ENCODE data around the gene ABTB1. TPM values are rescaled to one million over a fixed set of nuclear protein-coding genes. Genes with fewer than 3 reads are reported as not detected.

The ABTB1 gene
- 10 to 100 TPM; 25.3 to 50.3 (median 35.8) TPM for total RNA-seq

GRCh38 chr3:127672429-127673190, at the start of gene ABTB1:
Gene ABTB1, plus strand, starts transcription at chr3:127672952. Its CDS starts 74 bp downstream, at chr3:127673026.
- peak within 1 kb of the TSS; percentile 82 to 99 for H3K4me3 ChIP-seq

GRCh38 chr3:127624063-127624462, 48.7 kb upstream of the ABTB1 start:
- Histone ChIP-seq H3K36me3 (peaks cover 0 to 31% of the 10 kb centered on the region in 2 donors), H3K27ac (no peak overlapping the region), H3K4me3 (no peak overlapping the region), H3K9me3 (no peaks in the 10 kb centered on the region), H3K4me1 (peaks cover 0 to 3% (median 0%) of the 10 kb centered on the region in 3 donors), H3K27me3 (no peaks in the 10 kb centered on the region)
- no peak for TF ChIP-seq EP300 (IDR thresholded peaks at IDR 0.05)
- TF ChIP-seq CTCF (IDR thresholded peaks at IDR 0.05), result no peak
- no peak for TF ChIP-seq POLR2A (IDR thresholded peaks at IDR 0.05)
- TF ChIP-seq POLR2AphosphoS5 (IDR thresholded peaks at IDR 0.05), result no peak
- no peak for ATAC-seq
- WGBS, 2 donors (ENCODE audit: low coverage in 1 of 2), result 84 to 85% methylated on average over 5 of the region's 5 CpGs

More at GRCh38 chr3:127672429-127673190, at the start of gene ABTB1:
- Histone ChIP-seq H3K9me3 (no peaks in the 10 kb centered on the region), H3K27me3 (no peaks in the 10 kb centered on the region), H3K4me1 (peaks cover 2 to 51% (median 17%) of the 10 kb centered on the region in 3 donors), H3K27ac (peak within 1 kb of the TSS; percentile 73 to 93 (median 90)), H3K36me3 (peaks cover 0 to 28% of the 10 kb centered on the region in 2 donors)
- TF ChIP-seq POLR2AphosphoS5 (IDR thresholded peaks at IDR 0.05) (peak; percentile 92), EP300 (IDR thresholded peaks at IDR 0.05) (no peak), POLR2A (IDR thresholded peaks at IDR 0.05) (peak; percentile 71 to 80)
- no CpG with 5 or more reads among the region's 102 CpGs for WGBS, 2 donors (ENCODE audit: low coverage in 1 of 2)
- peak; percentile 90 for ATAC-seq

GRCh38 chr3:127625821-127626220, 46.9 kb upstream of the ABTB1 start:
- peaks cover 0 to 16% (median 8%) of the 10 kb centered on the region in 3 donors for H3K4me1 ChIP-seq
- no peak for TF ChIP-seq POLR2AphosphoS5 (IDR thresholded peaks at IDR 0.05)
- TF ChIP-seq CTCF (IDR thresholded peaks at IDR 0.05), result no peak
- no peak for TF ChIP-seq EP300 (IDR thresholded peaks at IDR 0.05)
- no peak for TF ChIP-seq POLR2A (IDR thresholded peaks at IDR 0.05)
- H3K36me3 ChIP-seq, result peaks cover 0 to 16% of the 10 kb centered on the region in 2 donors
- H3K27me3 ChIP-seq, result no peaks in the 10 kb centered on the region
- WGBS, 2 donors (ENCODE audit: low coverage in 1 of 2), result 30 to 42% methylated on average over 2 of the region's 2 CpGs
- ATAC-seq, result no peak
- H3K27ac ChIP-seq, result no peak overlapping the region
- H3K9me3 ChIP-seq, result no peaks in the 10 kb centered on the region
- no peak overlapping the region for H3K4me3 ChIP-seq

- no peaks in the 10 kb centered on the region for H3K36me3 ChIP-seq
- peaks cover 0 to 16% (median 8%) of the 10 kb centered on the region in 3 donors for H3K4me1 ChIP-seq
- H3K9me3 ChIP-seq, result no peaks in the 10 kb centered on the region
- H3K27me3 ChIP-seq, result peaks cover 5% of the 10 kb centered on the region
- no peak overlapping the region for H3K4me3 ChIP-seq
- no peak overlapping the region for H3K27ac ChIP-seq
- TF ChIP-seq POLR2A (IDR thresholded peaks at IDR 0.05), result no peak
- no peak for TF ChIP-seq CTCF (IDR thresholded peaks at IDR 0.05)
- no peak for TF ChIP-seq POLR2AphosphoS5 (IDR thresholded peaks at IDR 0.05)
- no peak for TF ChIP-seq EP300 (IDR thresholded peaks at IDR 0.05)
- 51 to 52% methylated on average over 4 of the region's 4 CpGs for WGBS, 2 donors (ENCODE audit: low coverage in 1 of 2)
- no peak for ATAC-seq
Measured at GRCh38 chr3:127628426-127628787, 44.3 kb upstream of the ABTB1 start.

GRCh38 chr3:127628788-127629466, 43.8 kb upstream of the ABTB1 start, which contains the start of gene PODXL2:
Gene PODXL2, plus strand, starts transcription at chr3:127629185. Its CDS starts 35 bp downstream, at chr3:127629220.
- H3K4me1 ChIP-seq, result peaks cover 0 to 16% (median 8%) of the 10 kb centered on the region in 3 donors
- no peak within 1 kb of the TSS for H3K27ac ChIP-seq
- H3K4me3 ChIP-seq, result peak within 1 kb of the TSS; percentile 32 to 56
- peaks cover 8% of the 10 kb centered on the region for H3K27me3 ChIP-seq
- TF ChIP-seq POLR2AphosphoS5 (IDR thresholded peaks at IDR 0.05) (no peak), EP300 (IDR thresholded peaks at IDR 0.05) (no peak), POLR2A (IDR thresholded peaks at IDR 0.05) (no peak)
- H3K36me3 ChIP-seq, result no peaks in the 10 kb centered on the region
- no peaks in the 10 kb centered on the region for H3K9me3 ChIP-seq
- 40 to 80% methylated on average over 1 to 2 of the region's 105 CpGs for WGBS, 2 donors (ENCODE audit: low coverage in 1 of 2)
- ATAC-seq, result peak; percentile 81

Measured in gastroesophageal sphincter (tissue), 4 donors.